Ovary (tissue), 3 donors: ENCODE measurements around the gene PCDH1.

Experiments used
- POLR2A ChIP-seq: fragments of 450-650 bp; IDR thresholded peaks from one replicate; pipeline ENCODE4 v1.6.1; 2017; ENCODE audit warnings: antibody characterized with exemption, mild to moderate bottlenecking, moderate library complexity
- TF ChIP-seq, protein P1 (sequence below), 3 donors: fragments of 450-650 bp in 2 of 3; fragments of 200-600 bp in 1 of 3; IDR thresholded peaks; one replicate each; pipeline versions ENCODE4 v1.5.1 to v1.8.0; 2016 to 2022; ENCODE audit warnings: antibody characterized with exemption in 3 of 3, mild to moderate bottlenecking in 1 of 3
- donor health status: DM: no; HTN: no; CAD: no.

GRCh38 chr5:141903261-141903660 is 25.1 kb upstream of the PCDH1 start:
- no peak for TF ChIP-seq POLR2A
- TF ChIP-seq, protein P1, sequence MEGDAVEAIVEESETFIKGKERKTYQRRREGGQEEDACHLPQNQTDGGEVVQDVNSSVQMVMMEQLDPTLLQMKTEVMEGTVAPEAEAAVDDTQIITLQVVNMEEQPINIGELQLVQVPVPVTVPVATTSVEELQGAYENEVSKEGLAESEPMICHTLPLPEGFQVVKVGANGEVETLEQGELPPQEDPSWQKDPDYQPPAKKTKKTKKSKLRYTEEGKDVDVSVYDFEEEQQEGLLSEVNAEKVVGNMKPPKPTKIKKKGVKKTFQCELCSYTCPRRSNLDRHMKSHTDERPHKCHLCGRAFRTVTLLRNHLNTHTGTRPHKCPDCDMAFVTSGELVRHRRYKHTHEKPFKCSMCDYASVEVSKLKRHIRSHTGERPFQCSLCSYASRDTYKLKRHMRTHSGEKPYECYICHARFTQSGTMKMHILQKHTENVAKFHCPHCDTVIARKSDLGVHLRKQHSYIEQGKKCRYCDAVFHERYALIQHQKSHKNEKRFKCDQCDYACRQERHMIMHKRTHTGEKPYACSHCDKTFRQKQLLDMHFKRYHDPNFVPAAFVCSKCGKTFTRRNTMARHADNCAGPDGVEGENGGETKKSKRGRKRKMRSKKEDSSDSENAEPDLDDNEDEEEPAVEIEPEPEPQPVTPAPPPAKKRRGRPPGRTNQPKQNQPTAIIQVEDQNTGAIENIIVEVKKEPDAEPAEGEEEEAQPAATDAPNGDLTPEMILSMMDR (IDR thresholded peaks at IDR 0.05) = no peak
